Measurements from ENCODE around the gene P2RX3. TPM values are rescaled to one million over a fixed set of nuclear protein-coding genes. Genes with fewer than 3 reads are reported as not detected.

The P2RX3 gene
- total RNA-seq, 1 experiment from 2014 or later = 0.15 TPM

DNA sequence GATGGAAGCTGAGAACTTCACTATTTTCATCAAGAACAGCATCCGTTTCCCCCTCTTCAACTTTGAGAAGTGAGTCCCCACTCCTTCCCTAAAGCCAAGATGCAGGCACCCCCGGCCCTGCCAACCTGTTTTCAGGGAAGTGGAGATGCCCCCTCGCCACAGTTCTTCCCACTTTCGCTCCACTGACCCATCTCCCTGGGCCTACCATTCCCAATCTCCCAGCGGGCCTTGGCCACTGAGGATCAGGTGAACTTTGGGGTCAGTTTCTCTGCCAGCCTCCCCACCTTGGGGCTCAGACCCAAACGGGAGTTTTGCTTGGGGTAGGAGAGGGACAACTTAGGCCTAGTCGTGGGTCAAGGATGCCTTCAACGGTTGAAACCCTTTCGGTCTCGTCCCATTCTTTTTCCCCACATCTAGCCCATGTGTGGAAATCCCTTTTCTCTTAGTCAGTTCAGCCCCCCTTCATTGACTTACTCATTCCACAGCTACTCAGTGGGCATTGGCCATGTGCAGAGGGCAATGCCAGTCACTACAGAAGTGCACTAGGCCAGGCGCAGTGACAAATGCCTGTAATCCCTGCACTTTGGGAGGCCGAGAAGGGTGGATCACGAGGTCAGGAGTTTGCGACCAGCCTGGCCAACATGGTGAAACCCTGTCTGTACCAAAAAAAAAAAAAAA is 10.6 kb downstream of the P2RX3 start:
- Histone ChIP-seq H3K27ac (ENCODE audit: insufficient read length, low read depth, low read length) (no peak overlapping the region), H3K23me2 (ENCODE audit: insufficient read length, low read depth, low read length, poor library complexity, severe bottlenecking) (peaks cover 5% of the 10 kb centered on the region), H3K4me1 (ENCODE audit: insufficient read depth, low read length) (no peaks in the 10 kb centered on the region), H2BK15ac (ENCODE audit: low read depth, low read length) (no peak overlapping the region), H3K4me2 (ENCODE audit: insufficient read depth, insufficient read length, low read length) (no peak overlapping the region), H3K9me3 (ENCODE audit: control insufficient read depth, low read depth, low read length) (no peaks in the 10 kb centered on the region), H2BK20ac (ENCODE audit: low read depth, low read length, poor library complexity, severe bottlenecking) (no peak overlapping the region), H2AK5ac (ENCODE audit: insufficient read length, low read length) (no peak overlapping the region), H4K5ac (ENCODE audit: insufficient read length, low read depth, low read length) (no peak overlapping the region), H2BK120ac (ENCODE audit: low read depth, low read length, poor library complexity, severe bottlenecking) (no peak overlapping the region), H3K56ac (ENCODE audit: insufficient read length, low read depth, low read length) (no peak overlapping the region), H2BK12ac (ENCODE audit: insufficient read length, low read depth, low read length) (no peak overlapping the region), H3K23ac (ENCODE audit: insufficient read length, low read depth, low read length) (no peak overlapping the region), H4K8ac (replicated peaks; ENCODE audit: insufficient read length, low read depth, low read length) (no peak overlapping the region), H3K79me1 (ENCODE audit: insufficient read depth, low read depth, low read length, poor library complexity, severe bottlenecking) (no peaks in the 10 kb centered on the region), H3K79me2 (ENCODE audit: insufficient read depth, low read length) (no peaks in the 10 kb centered on the region), H4K20me1 (ENCODE audit: control insufficient read depth, insufficient read depth, insufficient read length) (no peaks in the 10 kb centered on the region), H3T11ph (ENCODE audit: low read length) (no peak overlapping the region), H3K27me3 (ENCODE audit: insufficient read depth, low read length) (no peaks in the 10 kb centered on the region), H3K9ac (ENCODE audit: extremely low read depth, insufficient read length, low read length) (no peak overlapping the region), H4K91ac (ENCODE audit: insufficient read length, low read depth, low read length) (no peak overlapping the region), H2BK5ac (ENCODE audit: insufficient read length, low read length) (no peak overlapping the region), H3K18ac (ENCODE audit: insufficient read length, low read depth, low read length) (no peak overlapping the region), H3K4ac (ENCODE audit: low read depth, low read length) (no peak overlapping the region), H3K14ac (ENCODE audit: insufficient read depth, low read length) (no peak overlapping the region), H2AFZ (ENCODE audit: low read length) (no peak overlapping the region)
- no peak overlapping the region for H3K4me3 Mint-ChIP-seq
- H3K27me3 Mint-ChIP-seq (ENCODE audit: low read depth) = peaks cover 34% of the 10 kb centered on the region
- no peak for DNase-seq
- no CpG with 5 or more reads among the region's 14 CpGs for WGBS (ENCODE audit: extremely low coverage, insufficient read length, low lambda C conversion rate)
- H3K4me1 Mint-ChIP-seq = peaks cover 25 to 43% of the 10 kb centered on the region in 2 experiments
- peaks cover 3 to 8% of the 10 kb centered on the region in 2 experiments; a peak in 4 of 5 replicates for H3K9me3 Mint-ChIP-seq
- TF ChIP-seq, protein P1, sequence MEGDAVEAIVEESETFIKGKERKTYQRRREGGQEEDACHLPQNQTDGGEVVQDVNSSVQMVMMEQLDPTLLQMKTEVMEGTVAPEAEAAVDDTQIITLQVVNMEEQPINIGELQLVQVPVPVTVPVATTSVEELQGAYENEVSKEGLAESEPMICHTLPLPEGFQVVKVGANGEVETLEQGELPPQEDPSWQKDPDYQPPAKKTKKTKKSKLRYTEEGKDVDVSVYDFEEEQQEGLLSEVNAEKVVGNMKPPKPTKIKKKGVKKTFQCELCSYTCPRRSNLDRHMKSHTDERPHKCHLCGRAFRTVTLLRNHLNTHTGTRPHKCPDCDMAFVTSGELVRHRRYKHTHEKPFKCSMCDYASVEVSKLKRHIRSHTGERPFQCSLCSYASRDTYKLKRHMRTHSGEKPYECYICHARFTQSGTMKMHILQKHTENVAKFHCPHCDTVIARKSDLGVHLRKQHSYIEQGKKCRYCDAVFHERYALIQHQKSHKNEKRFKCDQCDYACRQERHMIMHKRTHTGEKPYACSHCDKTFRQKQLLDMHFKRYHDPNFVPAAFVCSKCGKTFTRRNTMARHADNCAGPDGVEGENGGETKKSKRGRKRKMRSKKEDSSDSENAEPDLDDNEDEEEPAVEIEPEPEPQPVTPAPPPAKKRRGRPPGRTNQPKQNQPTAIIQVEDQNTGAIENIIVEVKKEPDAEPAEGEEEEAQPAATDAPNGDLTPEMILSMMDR (conservative IDR thresholded peaks at IDR 0.05) = no peak
- H3K27ac Mint-ChIP-seq = no peak overlapping the region; a peak in 1 of 7 replicates
- H3K36me3 Mint-ChIP-seq (ENCODE audit: insufficient read depth in 1 of 3, low read depth in 3 of 3) = peaks cover 0 to 5% (median 0%) of the 10 kb centered on the region in 3 experiments; a peak in 2 of 7 replicates

All from H9 (cell line).